Neural progenitor cell (in vitro differentiated cells): ENCODE data around the gene GPR39. TPM values are rescaled to one million over a fixed set of nuclear protein-coding genes. Genes with fewer than 3 reads are reported as not detected.

Source experiments
- DNase-seq: peaks from one replicate; pipeline ENCODE4 v3.0.0-alpha.2; 2016; ENCODE audit warnings: low spot score
- H2AFZ ChIP-seq: fragments of 200-600 bp; sonication (generic); replicated peaks from 2 replicates; pipeline ENCODE4 v1.6.1; 2016; ENCODE audit warnings: antibody characterized with exemption
- H3F3A ChIP-seq: fragments of 200-600 bp; sonication (generic); 2 replicates; pipeline ENCODE4 v1.6.1; 2016; ENCODE audit warnings: antibody characterized with exemption, low read depth
- H3K27ac ChIP-seq: fragments of 200-600 bp; sonication (generic); 2 replicates; pipeline ENCODE4 v1.5.1; 2016; ENCODE audit warnings: mild to moderate bottlenecking
- H3K27me3 ChIP-seq: fragments of 200-600 bp; sonication (generic); 2 replicates; pipeline ENCODE4 v1.6.1; 2016; ENCODE audit warnings: mild to moderate bottlenecking, moderate library complexity
- H3K36me3 ChIP-seq: fragments of 200-600 bp; sonication (generic); 2 replicates; pipeline ENCODE4 v1.5.1; 2016
- H3K4me1 ChIP-seq: fragments of 200-600 bp; sonication (generic); 2 replicates; pipeline ENCODE4 v1.6.1; 2016; ENCODE audit warnings: mixed run types
- H3K4me2 ChIP-seq: fragments of 200-600 bp; sonication (generic); 2 replicates; pipeline ENCODE4 v1.6.1; 2016
- H3K4me3 ChIP-seq: fragments of 200-600 bp; sonication (generic); 2 replicates; pipeline ENCODE4 v1.5.1; 2016
- H3K79me2 ChIP-seq: fragments of 200-600 bp; sonication (generic); 2 replicates; pipeline ENCODE4 v1.6.1; 2016; ENCODE audit warnings: low read depth
- H3K9ac ChIP-seq: fragments of 200-600 bp; sonication (generic); 2 replicates; pipeline ENCODE4 v1.6.1; 2016
- H3K9me3 ChIP-seq: fragments of 200-600 bp; sonication (generic); 2 replicates; pipeline ENCODE4 v1.5.1; 2016; ENCODE audit warnings: low read depth
- H4K20me1 ChIP-seq: fragments of 200-600 bp; sonication (generic); 2 replicates; pipeline ENCODE4 v1.6.1; 2016; ENCODE audit warnings: low read depth
- H3K27ac Mint-ChIP-seq: 3 replicates; pipeline ENCODE4 v1.8.0; 2021; ENCODE audit warnings: mixed read lengths
- H3K27me3 Mint-ChIP-seq: 2 replicates; pipeline ENCODE4 v1.8.0; 2022; ENCODE audit warnings: low read depth, mild to moderate bottlenecking, inconsistent platforms, moderate library complexity, mixed read lengths; ENCODE audit not compliant: insufficient read depth
- H3K36me3 Mint-ChIP-seq: 3 replicates; pipeline ENCODE4 v1.8.0; 2021; ENCODE audit warnings: mixed read lengths
- H3K4me1 Mint-ChIP-seq: 3 replicates; pipeline ENCODE4 v1.8.0; 2021; ENCODE audit warnings: mixed read lengths
- H3K4me3 Mint-ChIP-seq: 3 replicates; pipeline ENCODE4 v1.8.0; 2021; ENCODE audit warnings: mild to moderate bottlenecking, moderate library complexity, mixed read lengths
- H3K9me3 Mint-ChIP-seq: 3 replicates; pipeline ENCODE4 v1.8.0; 2020; ENCODE audit warnings: mixed read lengths
- CTCF ChIP-seq: fragments of 200-600 bp; sonication (generic); IDR thresholded peaks from 2 replicates; pipeline ENCODE4 v1.5.1; 2017; ENCODE audit warnings: antibody characterized with exemption, mild to moderate bottlenecking
- EZH2 ChIP-seq: fragments of 200-600 bp; sonication (generic); IDR thresholded peaks from 2 replicates; pipeline ENCODE4 v1.6.1; 2017; ENCODE audit warnings: antibody characterized with exemption, mild to moderate bottlenecking, moderate library complexity
- EZH2phosphoT487 ChIP-seq: fragments of 200-600 bp; sonication (generic); IDR thresholded peaks from 2 replicates; pipeline ENCODE4 v1.6.1; 2017; ENCODE audit warnings: antibody characterized with exemption
- total RNA-seq: library from RNA; depleted of rRNA; stranded (reverse); fragments of >200 nt; gene quantifications from 2 replicates; pipeline ENCODE4 v1.2.3, GENCODE V29; 2015; ENCODE audit warnings: low replicate concordance

The GPR39 gene
- total RNA-seq, 1 donor from 2014 or later, result 0.28 TPM

DNA sequence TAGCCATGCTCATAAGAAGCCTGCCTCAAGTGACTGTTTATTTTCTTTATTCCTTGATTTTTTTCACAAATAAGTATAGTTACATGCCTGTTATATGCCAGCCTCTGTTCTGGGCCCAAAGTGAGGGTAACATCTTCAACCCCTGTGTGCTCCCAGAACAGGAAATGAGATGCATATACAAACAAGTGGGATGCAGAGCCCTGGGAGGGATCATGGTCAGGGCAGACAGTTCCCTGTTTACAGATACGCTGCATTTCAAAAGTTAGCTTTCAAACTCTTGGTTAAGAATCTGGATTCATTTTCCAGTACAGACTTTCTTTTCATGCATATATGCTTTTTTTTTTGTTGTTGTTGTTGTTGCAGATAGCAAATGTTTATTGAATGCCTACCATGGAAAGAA is 24.4 kb downstream of the GPR39 start:
- no peaks in the 10 kb centered on the region for H4K20me1 ChIP-seq
- TF ChIP-seq EZH2phosphoT487 (no peak), EZH2 (no peak), CTCF (no peak)
- no peaks in the 10 kb centered on the region for H3K36me3 ChIP-seq
- Mint-ChIP-seq H3K4me1 (peaks cover 32% of the 10 kb centered on the region), H3K27me3 (no peaks in the 10 kb centered on the region), H3K27ac (no peak overlapping the region), H3K9me3 (no peaks in the 10 kb centered on the region), H3K4me3 (no peak overlapping the region), H3K36me3 (no peaks in the 10 kb centered on the region)
- H3K4me1 ChIP-seq, result peaks cover 6% of the 10 kb centered on the region
- no peaks in the 10 kb centered on the region for H3K27me3 ChIP-seq
- no peak overlapping the region for H3K27ac ChIP-seq
- no peak overlapping the region for H3K4me2 ChIP-seq
- no peak for DNase-seq
- H3K9ac ChIP-seq, result no peak overlapping the region
- no peaks in the 10 kb centered on the region for H3F3A ChIP-seq
- H3K9me3 ChIP-seq, result no peaks in the 10 kb centered on the region
- H2AFZ ChIP-seq, result no peak overlapping the region
- no peaks in the 10 kb centered on the region for H3K79me2 ChIP-seq
- H3K4me3 ChIP-seq, result no peak overlapping the region

- Histone ChIP-seq H4K20me1 (no peaks in the 10 kb centered on the region), H3K79me2 (no peaks in the 10 kb centered on the region), H3K27me3 (no peaks in the 10 kb centered on the region), H3K4me1 (peaks cover 6% of the 10 kb centered on the region), H3K27ac (no peak overlapping the region), H3F3A (no peaks in the 10 kb centered on the region), H3K4me2 (no peak overlapping the region), H3K9me3 (no peaks in the 10 kb centered on the region), H2AFZ (no peak overlapping the region), H3K4me3 (no peak overlapping the region), H3K36me3 (no peaks in the 10 kb centered on the region), H3K9ac (no peak overlapping the region)
- DNase-seq, result no peak
- Mint-ChIP-seq H3K4me3 (no peak overlapping the region), H3K4me1 (peaks cover 31% of the 10 kb centered on the region), H3K27ac (no peak overlapping the region), H3K9me3 (no peaks in the 10 kb centered on the region), H3K36me3 (no peaks in the 10 kb centered on the region), H3K27me3 (no peaks in the 10 kb centered on the region)
- TF ChIP-seq EZH2, result no peak
- no peak for TF ChIP-seq EZH2phosphoT487
- no peak for TF ChIP-seq CTCF
Measured at GRCh38 chr2:132442278-132442677, 25.7 kb downstream of the GPR39 start.

DNA sequence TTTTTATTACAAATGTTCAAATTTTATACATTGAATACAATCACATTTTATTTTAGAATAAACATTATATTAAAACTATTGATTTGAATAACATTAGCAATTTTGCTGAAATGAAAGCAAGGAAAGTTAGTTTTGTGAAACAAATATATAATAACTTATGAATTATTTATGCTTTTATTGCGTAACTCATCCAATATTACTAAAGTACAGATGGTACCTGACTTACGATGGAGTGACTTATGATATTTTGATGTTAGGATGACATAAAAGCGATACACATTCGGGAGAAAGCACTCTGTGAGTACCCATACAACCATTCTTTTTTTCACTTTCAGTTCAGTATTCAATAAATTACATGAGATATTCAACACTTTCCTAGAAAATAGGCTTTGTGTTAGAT is 26.5 kb downstream of the GPR39 start:
- Mint-ChIP-seq H3K27me3 (no peaks in the 10 kb centered on the region), H3K9me3 (no peaks in the 10 kb centered on the region), H3K36me3 (no peaks in the 10 kb centered on the region), H3K4me3 (no peak overlapping the region), H3K27ac (no peak overlapping the region), H3K4me1 (peaks cover 30% of the 10 kb centered on the region)
- Histone ChIP-seq H3K9ac (no peak overlapping the region), H3K9me3 (no peaks in the 10 kb centered on the region), H3K79me2 (no peaks in the 10 kb centered on the region), H3K27me3 (no peaks in the 10 kb centered on the region), H2AFZ (no peak overlapping the region), H4K20me1 (no peaks in the 10 kb centered on the region), H3F3A (no peaks in the 10 kb centered on the region), H3K4me3 (no peak overlapping the region), H3K4me1 (peaks cover 6% of the 10 kb centered on the region), H3K27ac (no peak overlapping the region), H3K4me2 (no peak overlapping the region), H3K36me3 (no peaks in the 10 kb centered on the region)
- TF ChIP-seq EZH2 (no peak), EZH2phosphoT487 (no peak), CTCF (no peak)
- no peak for DNase-seq
